ENCODE results near the gene ARID3B. TPM values are rescaled to one million over a fixed set of nuclear protein-coding genes. Genes with fewer than 3 reads are reported as not detected.

ARID3B gene
- polyA plus RNA-seq, 1 of the 3 experiments (the other 2 are of a cell fraction): 3.0 TPM

DNA sequence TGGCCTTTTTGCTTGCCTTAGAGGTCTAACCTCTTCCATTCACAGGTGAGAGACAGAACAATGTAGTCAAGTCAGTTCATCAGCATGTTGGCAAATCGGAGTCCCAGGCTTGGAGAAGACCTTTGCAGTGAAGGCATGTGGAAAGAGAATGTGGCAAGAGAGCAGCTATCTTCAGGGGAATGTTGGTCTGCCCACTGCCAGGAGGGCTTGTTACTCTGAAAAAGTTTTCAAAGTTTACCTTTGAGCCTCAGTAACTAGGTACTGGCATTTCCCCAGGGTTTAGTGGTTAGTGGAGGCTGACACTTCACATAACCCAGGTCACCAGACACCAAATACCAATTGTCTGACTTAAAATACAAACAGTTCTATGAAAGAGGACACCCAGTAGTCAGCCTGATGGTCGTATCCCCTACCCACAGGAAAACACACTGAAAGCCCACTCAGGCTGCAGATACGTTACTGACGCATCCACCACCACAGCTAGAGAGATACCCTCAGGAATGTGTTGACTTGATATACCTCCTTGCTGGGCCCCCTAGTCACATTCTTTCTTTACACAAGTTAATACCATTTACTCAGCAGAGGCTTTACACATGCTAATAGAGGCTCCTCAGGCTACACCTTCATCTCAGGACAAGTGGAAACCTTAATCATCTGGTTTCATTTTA lies 9.7 kb upstream of the ARID3B start (continued):
- TF ChIP-seq, protein P1, sequence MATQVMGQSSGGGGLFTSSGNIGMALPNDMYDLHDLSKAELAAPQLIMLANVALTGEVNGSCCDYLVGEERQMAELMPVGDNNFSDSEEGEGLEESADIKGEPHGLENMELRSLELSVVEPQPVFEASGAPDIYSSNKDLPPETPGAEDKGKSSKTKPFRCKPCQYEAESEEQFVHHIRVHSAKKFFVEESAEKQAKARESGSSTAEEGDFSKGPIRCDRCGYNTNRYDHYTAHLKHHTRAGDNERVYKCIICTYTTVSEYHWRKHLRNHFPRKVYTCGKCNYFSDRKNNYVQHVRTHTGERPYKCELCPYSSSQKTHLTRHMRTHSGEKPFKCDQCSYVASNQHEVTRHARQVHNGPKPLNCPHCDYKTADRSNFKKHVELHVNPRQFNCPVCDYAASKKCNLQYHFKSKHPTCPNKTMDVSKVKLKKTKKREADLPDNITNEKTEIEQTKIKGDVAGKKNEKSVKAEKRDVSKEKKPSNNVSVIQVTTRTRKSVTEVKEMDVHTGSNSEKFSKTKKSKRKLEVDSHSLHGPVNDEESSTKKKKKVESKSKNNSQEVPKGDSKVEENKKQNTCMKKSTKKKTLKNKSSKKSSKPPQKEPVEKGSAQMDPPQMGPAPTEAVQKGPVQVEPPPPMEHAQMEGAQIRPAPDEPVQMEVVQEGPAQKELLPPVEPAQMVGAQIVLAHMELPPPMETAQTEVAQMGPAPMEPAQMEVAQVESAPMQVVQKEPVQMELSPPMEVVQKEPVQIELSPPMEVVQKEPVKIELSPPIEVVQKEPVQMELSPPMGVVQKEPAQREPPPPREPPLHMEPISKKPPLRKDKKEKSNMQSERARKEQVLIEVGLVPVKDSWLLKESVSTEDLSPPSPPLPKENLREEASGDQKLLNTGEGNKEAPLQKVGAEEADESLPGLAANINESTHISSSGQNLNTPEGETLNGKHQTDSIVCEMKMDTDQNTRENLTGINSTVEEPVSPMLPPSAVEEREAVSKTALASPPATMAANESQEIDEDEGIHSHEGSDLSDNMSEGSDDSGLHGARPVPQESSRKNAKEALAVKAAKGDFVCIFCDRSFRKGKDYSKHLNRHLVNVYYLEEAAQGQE (IDR thresholded peaks at IDR 0.05; ENCODE audit: low read depth, low read length): peak; percentile 27; the same call in 1 of the 2 replicates
- TF ChIP-seq, protein P2, sequence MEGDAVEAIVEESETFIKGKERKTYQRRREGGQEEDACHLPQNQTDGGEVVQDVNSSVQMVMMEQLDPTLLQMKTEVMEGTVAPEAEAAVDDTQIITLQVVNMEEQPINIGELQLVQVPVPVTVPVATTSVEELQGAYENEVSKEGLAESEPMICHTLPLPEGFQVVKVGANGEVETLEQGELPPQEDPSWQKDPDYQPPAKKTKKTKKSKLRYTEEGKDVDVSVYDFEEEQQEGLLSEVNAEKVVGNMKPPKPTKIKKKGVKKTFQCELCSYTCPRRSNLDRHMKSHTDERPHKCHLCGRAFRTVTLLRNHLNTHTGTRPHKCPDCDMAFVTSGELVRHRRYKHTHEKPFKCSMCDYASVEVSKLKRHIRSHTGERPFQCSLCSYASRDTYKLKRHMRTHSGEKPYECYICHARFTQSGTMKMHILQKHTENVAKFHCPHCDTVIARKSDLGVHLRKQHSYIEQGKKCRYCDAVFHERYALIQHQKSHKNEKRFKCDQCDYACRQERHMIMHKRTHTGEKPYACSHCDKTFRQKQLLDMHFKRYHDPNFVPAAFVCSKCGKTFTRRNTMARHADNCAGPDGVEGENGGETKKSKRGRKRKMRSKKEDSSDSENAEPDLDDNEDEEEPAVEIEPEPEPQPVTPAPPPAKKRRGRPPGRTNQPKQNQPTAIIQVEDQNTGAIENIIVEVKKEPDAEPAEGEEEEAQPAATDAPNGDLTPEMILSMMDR (IDR thresholded peaks at IDR 0.05): no peak
- 0 out of 2 replicates have a peak, but pooled peaks have one; percentile 49 for TF ChIP-seq MEF2A (IDR thresholded peaks at IDR 0.05; ENCODE audit: borderline replicate concordance, low read depth)
- TF ChIP-seq TAF1 (IDR thresholded peaks at IDR 0.05; ENCODE audit: borderline replicate concordance, low read depth, low read length): no peak
- no peak for TF ChIP-seq GABPA (IDR thresholded peaks at IDR 0.05; ENCODE audit: low read depth)
- no peak for TF ChIP-seq YY1 (IDR thresholded peaks at IDR 0.05; ENCODE audit: low read depth)
- peak; percentile 94 for TF ChIP-seq TCF12 (IDR thresholded peaks at IDR 0.05)
- TF ChIP-seq FOXM1 (IDR thresholded peaks at IDR 0.05; ENCODE audit: low read depth): 0 out of 2 replicates have a peak, but pooled peaks have one; percentile 28
- peak; percentile 70 for TF ChIP-seq JUND (IDR thresholded peaks at IDR 0.05)
- peak; percentile 74 for TF ChIP-seq RXRA (IDR thresholded peaks at IDR 0.05; ENCODE audit: borderline replicate concordance, low read depth)
- TF ChIP-seq, protein P3, sequence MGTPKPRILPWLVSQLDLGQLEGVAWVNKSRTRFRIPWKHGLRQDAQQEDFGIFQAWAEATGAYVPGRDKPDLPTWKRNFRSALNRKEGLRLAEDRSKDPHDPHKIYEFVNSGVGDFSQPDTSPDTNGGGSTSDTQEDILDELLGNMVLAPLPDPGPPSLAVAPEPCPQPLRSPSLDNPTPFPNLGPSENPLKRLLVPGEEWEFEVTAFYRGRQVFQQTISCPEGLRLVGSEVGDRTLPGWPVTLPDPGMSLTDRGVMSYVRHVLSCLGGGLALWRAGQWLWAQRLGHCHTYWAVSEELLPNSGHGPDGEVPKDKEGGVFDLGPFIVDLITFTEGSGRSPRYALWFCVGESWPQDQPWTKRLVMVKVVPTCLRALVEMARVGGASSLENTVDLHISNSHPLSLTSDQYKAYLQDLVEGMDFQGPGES (IDR thresholded peaks at IDR 0.05; ENCODE audit: low read depth, low read length): no peak

DNA sequence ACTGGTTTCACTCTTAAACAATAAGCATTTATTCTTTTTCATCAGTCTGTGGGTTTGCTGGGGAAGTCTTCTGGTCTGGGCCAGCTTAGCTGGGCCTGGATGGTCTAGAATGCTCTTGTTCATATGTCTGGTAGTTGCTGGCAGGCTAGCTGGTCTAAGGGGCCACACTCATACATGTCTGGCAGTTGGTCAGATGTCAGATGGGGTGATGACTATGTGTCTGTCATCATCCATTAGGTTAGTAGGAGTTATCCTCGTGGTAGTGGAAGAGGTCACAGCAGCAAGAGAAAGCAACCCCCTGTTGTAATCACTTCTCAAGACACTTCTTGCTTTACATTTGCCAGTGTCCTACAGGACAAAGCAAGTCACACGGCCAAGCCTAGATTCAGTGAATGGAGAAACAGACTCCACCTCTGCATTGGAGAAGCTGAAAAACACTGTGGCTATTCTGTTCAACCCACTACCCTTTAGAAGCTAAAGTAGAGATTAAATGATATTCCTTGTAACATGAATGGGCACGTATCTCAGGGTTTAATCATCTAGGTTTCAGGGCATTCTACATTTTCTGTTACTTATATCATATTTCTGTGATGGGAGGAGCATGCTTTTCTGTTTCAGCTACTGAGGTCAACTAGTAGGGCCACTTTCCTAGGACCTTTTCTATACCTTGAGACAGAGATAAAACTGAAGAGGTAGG lies 5.5 kb upstream of the ARID3B start:
- Histone ChIP-seq H3K27ac (ENCODE audit: low read depth in 2 of 2, low read length in 1 of 2) (no peak overlapping the region), H3K4me2 (no peak overlapping the region), H3K9ac (no peak overlapping the region), H3K4me1 (ENCODE audit: control insufficient read depth in 1 of 2, insufficient read depth in 2 of 2, low read depth in 1 of 2, low read length in 1 of 2) (peaks cover 6 to 17% of the 10 kb centered on the region in 2 experiments; a peak in 2 of 4 replicates), H4K20me1 (ENCODE audit: insufficient read depth) (no peaks in the 10 kb centered on the region), H3K79me2 (ENCODE audit: insufficient read depth) (peaks cover 11% of the 10 kb centered on the region; the same call in 1 of the 2 replicates), H3K9me3 (no peaks in the 10 kb centered on the region), H3K9me2 (no peaks in the 10 kb centered on the region), H3K27me3 (ENCODE audit: insufficient read depth) (no peaks in the 10 kb centered on the region), H3K4me3 (ENCODE audit: low read depth in 2 of 2, low read length in 1 of 2) (no peak overlapping the region), H3F3A (replicated peaks; ENCODE audit: insufficient read depth) (peaks cover 4% of the 10 kb centered on the region), H2AFZ (ENCODE audit: low read depth) (no peak overlapping the region), H3K36me3 (replicated peaks in 1 of 2; ENCODE audit: control insufficient read depth in 1 of 2, insufficient read depth in 2 of 2, low read length in 1 of 2) (no peaks in the 10 kb centered on the region)
- POLR2A ChIA-PET: no interaction called here
- 56% methylated on average over 3 of the region's 3 CpGs for WGBS (ENCODE audit: low lambda C conversion rate)
- no peak for DNase-seq
- TF ChIP-seq FOXM1 (IDR thresholded peaks at IDR 0.05; ENCODE audit: low read depth): no peak
- TF ChIP-seq JUND (IDR thresholded peaks at IDR 0.05): no peak
- TF ChIP-seq FOXJ3 (CRISPR knock-in tag; IDR thresholded peaks at IDR 0.05): no peak
- TF ChIP-seq EZH2phosphoT487 (IDR thresholded peaks at IDR 0.05; ENCODE audit: borderline replicate concordance, low read depth): no peak
- TF ChIP-seq CHD2 (IDR thresholded peaks at IDR 0.05; ENCODE audit: low read length, partially characterized antibody): no peak
- no peak for TF ChIP-seq EP300 (IDR thresholded peaks at IDR 0.05; ENCODE audit: borderline replicate concordance in 1 of 2, low read depth in 1 of 2, low read length in 1 of 2)
- CTCF ChIA-PET: interaction anchor here (0.6 to 1.4 kb wide), 4 partner anchors 46 to 233 kb away, joined by 3 to 7 read pairs (median 3); no protein-coding TSS in a partner anchor

Measured in SK-N-SH (cell line).